HL-60 (cell line): ENCODE results near the gene ATP8B3.

Experiments
- DNase-seq, 2 experiments: peaks; one replicate each; pipeline ENCODE4 v3.0.0-alpha.2; 2010 to 2020; ENCODE audit warnings: low read depth in 1 of 2, low spot score in 1 of 2
- H3K27ac ChIP-seq: fragments of 250-450 bp; sonication (Bioruptor Pico); replicated peaks from 2 replicates; pipeline ENCODE4 v1.5.1; 2020; ENCODE audit warnings: mild to moderate bottlenecking, moderate library complexity
- H3K27me3 ChIP-seq: fragments of 250-450 bp; sonication (Bioruptor Pico); 2 replicates; pipeline ENCODE4 v1.5.1; 2021; ENCODE audit warnings: mild to moderate bottlenecking, moderate library complexity; ENCODE audit not compliant: insufficient read depth, poor library complexity, severe bottlenecking
- H3K4me3 ChIP-seq: replicated peaks from 2 replicates; pipeline ENCODE4 v1.5.1; 2011; ENCODE audit warnings: mild to moderate bottlenecking, control low read depth, low read length; ENCODE audit not compliant: insufficient read depth
- GABPA ChIP-seq: IDR thresholded peaks from 2 replicates; pipeline ENCODE4 v1.6.1; 2012; ENCODE audit warnings: low read depth
- POLR2AphosphoS5 ChIP-seq: IDR thresholded peaks from 2 replicates; pipeline ENCODE4 v1.6.1; 2012; ENCODE audit warnings: low read depth
- SPI1 ChIP-seq: IDR thresholded peaks from 2 replicates; pipeline ENCODE4 v1.6.1; 2012; ENCODE audit warnings: low read depth, mild to moderate bottlenecking, borderline replicate concordance
- TF ChIP-seq, protein P1 (sequence below): IDR thresholded peaks from one replicate; pipeline ENCODE4 v1.5.1; 2011; ENCODE audit warnings: low read length, control low read depth, inconsistent platforms; ENCODE audit not compliant: insufficient read depth
- TF ChIP-seq, protein P2 (sequence below): IDR thresholded peaks from 2 replicates; pipeline ENCODE4 v1.6.1; 2012; ENCODE audit warnings: low read depth; ENCODE audit not compliant: insufficient replicate concordance

The ATP8B3 gene

GRCh38 chr19:1815605-1816529 is 3.8 kb upstream of the ATP8B3 start:
- H3K4me3 ChIP-seq, result no peak overlapping the region
- no peaks in the 10 kb centered on the region for H3K27me3 ChIP-seq
- DNase-seq, result no peak
- TF ChIP-seq SPI1, result no peak
- no peak for TF ChIP-seq GABPA
- TF ChIP-seq, protein P1, sequence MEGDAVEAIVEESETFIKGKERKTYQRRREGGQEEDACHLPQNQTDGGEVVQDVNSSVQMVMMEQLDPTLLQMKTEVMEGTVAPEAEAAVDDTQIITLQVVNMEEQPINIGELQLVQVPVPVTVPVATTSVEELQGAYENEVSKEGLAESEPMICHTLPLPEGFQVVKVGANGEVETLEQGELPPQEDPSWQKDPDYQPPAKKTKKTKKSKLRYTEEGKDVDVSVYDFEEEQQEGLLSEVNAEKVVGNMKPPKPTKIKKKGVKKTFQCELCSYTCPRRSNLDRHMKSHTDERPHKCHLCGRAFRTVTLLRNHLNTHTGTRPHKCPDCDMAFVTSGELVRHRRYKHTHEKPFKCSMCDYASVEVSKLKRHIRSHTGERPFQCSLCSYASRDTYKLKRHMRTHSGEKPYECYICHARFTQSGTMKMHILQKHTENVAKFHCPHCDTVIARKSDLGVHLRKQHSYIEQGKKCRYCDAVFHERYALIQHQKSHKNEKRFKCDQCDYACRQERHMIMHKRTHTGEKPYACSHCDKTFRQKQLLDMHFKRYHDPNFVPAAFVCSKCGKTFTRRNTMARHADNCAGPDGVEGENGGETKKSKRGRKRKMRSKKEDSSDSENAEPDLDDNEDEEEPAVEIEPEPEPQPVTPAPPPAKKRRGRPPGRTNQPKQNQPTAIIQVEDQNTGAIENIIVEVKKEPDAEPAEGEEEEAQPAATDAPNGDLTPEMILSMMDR, result no peak
- TF ChIP-seq, protein P2, sequence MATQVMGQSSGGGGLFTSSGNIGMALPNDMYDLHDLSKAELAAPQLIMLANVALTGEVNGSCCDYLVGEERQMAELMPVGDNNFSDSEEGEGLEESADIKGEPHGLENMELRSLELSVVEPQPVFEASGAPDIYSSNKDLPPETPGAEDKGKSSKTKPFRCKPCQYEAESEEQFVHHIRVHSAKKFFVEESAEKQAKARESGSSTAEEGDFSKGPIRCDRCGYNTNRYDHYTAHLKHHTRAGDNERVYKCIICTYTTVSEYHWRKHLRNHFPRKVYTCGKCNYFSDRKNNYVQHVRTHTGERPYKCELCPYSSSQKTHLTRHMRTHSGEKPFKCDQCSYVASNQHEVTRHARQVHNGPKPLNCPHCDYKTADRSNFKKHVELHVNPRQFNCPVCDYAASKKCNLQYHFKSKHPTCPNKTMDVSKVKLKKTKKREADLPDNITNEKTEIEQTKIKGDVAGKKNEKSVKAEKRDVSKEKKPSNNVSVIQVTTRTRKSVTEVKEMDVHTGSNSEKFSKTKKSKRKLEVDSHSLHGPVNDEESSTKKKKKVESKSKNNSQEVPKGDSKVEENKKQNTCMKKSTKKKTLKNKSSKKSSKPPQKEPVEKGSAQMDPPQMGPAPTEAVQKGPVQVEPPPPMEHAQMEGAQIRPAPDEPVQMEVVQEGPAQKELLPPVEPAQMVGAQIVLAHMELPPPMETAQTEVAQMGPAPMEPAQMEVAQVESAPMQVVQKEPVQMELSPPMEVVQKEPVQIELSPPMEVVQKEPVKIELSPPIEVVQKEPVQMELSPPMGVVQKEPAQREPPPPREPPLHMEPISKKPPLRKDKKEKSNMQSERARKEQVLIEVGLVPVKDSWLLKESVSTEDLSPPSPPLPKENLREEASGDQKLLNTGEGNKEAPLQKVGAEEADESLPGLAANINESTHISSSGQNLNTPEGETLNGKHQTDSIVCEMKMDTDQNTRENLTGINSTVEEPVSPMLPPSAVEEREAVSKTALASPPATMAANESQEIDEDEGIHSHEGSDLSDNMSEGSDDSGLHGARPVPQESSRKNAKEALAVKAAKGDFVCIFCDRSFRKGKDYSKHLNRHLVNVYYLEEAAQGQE, result no peak
- TF ChIP-seq POLR2AphosphoS5, result no peak
- no peak overlapping the region for H3K27ac ChIP-seq

DNA sequence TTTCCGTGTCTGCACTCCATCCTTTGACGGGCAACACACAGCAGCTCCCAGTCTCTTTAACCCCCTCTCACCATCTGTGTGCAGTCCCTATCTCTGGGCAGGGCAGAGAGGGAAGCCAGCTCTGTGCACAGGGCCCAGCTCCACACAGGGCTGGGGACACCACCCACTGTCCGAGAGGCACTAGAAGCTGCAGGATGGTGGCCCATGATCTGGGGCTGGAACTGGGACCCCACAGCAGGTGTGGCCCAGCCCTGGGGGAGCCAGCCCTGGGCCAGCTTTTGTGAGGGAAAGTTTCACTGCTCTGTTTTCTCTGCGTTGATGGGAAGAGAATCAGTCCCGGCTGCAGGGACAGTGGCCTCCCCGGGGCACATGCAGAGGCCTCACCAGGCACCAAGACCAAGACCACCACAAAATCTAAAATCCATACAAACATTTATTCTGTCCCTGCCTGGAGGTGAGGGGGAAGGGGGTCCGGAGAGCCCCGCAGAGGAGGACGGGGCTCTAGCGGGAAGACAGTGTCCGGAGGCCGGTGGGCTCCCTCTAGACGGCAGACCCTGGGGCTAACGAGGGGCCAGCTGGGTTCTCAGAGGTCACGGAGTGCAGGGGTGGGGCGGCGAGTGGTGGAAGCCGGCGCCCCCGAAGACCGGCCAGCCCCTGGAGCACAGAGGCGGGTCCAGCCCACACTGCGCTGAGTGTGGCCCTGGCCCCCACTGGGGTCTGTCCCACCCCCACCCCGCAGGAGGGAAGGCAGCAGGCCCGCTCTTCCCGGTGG is 2.9 kb upstream of the ATP8B3 start:
- no peak overlapping the region for H3K27ac ChIP-seq
- no peaks in the 10 kb centered on the region for H3K27me3 ChIP-seq
- no peak for DNase-seq
- H3K4me3 ChIP-seq, result no peak overlapping the region
- TF ChIP-seq SPI1 (no peak), POLR2AphosphoS5 (no peak; the same call in 1 of the 2 replicates), GABPA (no peak)
- TF ChIP-seq, protein P2, result no peak
- TF ChIP-seq, protein P1, result no peak

GRCh38 chr19:1814391-1814790 is 2.3 kb upstream of the ATP8B3 start:
- Histone ChIP-seq H3K27ac (no peak overlapping the region), H3K4me3 (no peak overlapping the region), H3K27me3 (no peaks in the 10 kb centered on the region)
- DNase-seq, result no peak
- TF ChIP-seq, protein P1, result no peak
- no peak for TF ChIP-seq GABPA
- TF ChIP-seq POLR2AphosphoS5, result no peak
- TF ChIP-seq, protein P2, result no peak
- no peak for TF ChIP-seq SPI1
